Caco-2 (cell line): ENCODE measurements around the gene TFDP2. TPM values are rescaled to one million over a fixed set of nuclear protein-coding genes. Genes with fewer than 3 reads are reported as not detected.

ENCODE experiments used
- BruUV-seq: library from RNA; stranded (reverse); fragments of 400-500 nt; replicated peaks from 2 replicates; lab custom pipeline; 2021; lab: Mats Ljungman, UMichigan
- CTCF ChIA-PET: fragments of 300-600 bp; sonication (Branson Sonifier 250); formaldehyde crosslinking; loops from one replicate; lab custom pipeline; 2022; ENCODE audit warnings: antibody characterized with exemption; lab: Charles Lee
- POLR2A ChIA-PET: fragments of 300-600 bp; sonication (Branson Sonifier 250); formaldehyde crosslinking; loops from one replicate; lab custom pipeline; 2022; ENCODE audit warnings: antibody characterized with exemption; lab: Charles Lee
- DNase-seq, 2 experiments: peaks; one replicate each; pipeline versions ENCODE4 v3.0.0 to v3.0.0-alpha.2; 2020 to 2022
- H3K27me3 ChIP-seq: replicated peaks from 2 replicates; pipeline ENCODE4 v1.6.0; 2011; ENCODE audit warnings: low read length; ENCODE audit not compliant: control insufficient read depth, insufficient read depth
- H3K36me3 ChIP-seq: 2 replicates; pipeline ENCODE4 v1.5.1; 2011; ENCODE audit warnings: low read length; ENCODE audit not compliant: control insufficient read depth, insufficient read depth
- H3K4me1 ChIP-seq: fragments of 250-450 bp; sonication (Bioruptor Pico); 2 replicates; pipeline ENCODE4 v1.5.1; 2020; ENCODE audit warnings: mild to moderate bottlenecking
- H3K4me3 ChIP-seq: 2 replicates; pipeline ENCODE4 v1.5.1; 2011; ENCODE audit warnings: low read depth, mild to moderate bottlenecking, control low read depth, low read length
- H3K9me3 ChIP-seq: fragments of 250-450 bp; sonication (Bioruptor Pico); 2 replicates; pipeline ENCODE4 v1.5.1; 2020; ENCODE audit warnings: mild to moderate bottlenecking, moderate library complexity
- H3K27ac Mint-ChIP-seq: one replicate; pipeline ENCODE4 v1.8.0; 2022; ENCODE audit warnings: mixed read lengths; ENCODE audit not compliant: unreplicated experiment
- H3K27me3 Mint-ChIP-seq: one replicate; pipeline ENCODE4 v1.8.0; 2022; ENCODE audit warnings: mixed read lengths; ENCODE audit not compliant: insufficient read depth, unreplicated experiment
- H3K36me3 Mint-ChIP-seq: one replicate; pipeline ENCODE4 v1.8.0; 2022; ENCODE audit warnings: mild to moderate bottlenecking, mixed read lengths; ENCODE audit not compliant: insufficient read depth, unreplicated experiment
- H3K4me1 Mint-ChIP-seq: one replicate; pipeline ENCODE4 v1.8.0; 2022; ENCODE audit warnings: low read depth, mixed read lengths; ENCODE audit not compliant: unreplicated experiment
- H3K4me3 Mint-ChIP-seq: one replicate; pipeline ENCODE4 v1.8.0; 2022; ENCODE audit warnings: mild to moderate bottlenecking, moderate library complexity, mixed read lengths; ENCODE audit not compliant: unreplicated experiment
- H3K9me3 Mint-ChIP-seq: one replicate; pipeline ENCODE4 v1.8.0; 2022; ENCODE audit warnings: mixed read lengths; ENCODE audit not compliant: unreplicated experiment
- intact Hi-C: fragments of 100-400 bp; cut with micrococcal nuclease; formaldehyde crosslinking; loops from one replicate; pipeline ENCODE4 v1.10.0; 2022; ENCODE audit not compliant: unreplicated experiment
- total RNA-seq: library from RNA; stranded (reverse); gene quantifications from 2 replicates; pipeline ENCODE4 v1.2.3, GENCODE V29; 2022
- TF ChIP-seq, protein P1 (sequence below), 2 experiments: fragments of 200-600 bp in 1 of 2; IDR thresholded peaks; 1 replicate in 1 of 2; 2 replicates in 1 of 2; pipeline versions ENCODE4 v1.5.1 to v1.8.0; 2011 to 2022; ENCODE audit warnings: antibody characterized with exemption in 1 of 2, control low read depth in 1 of 2, inconsistent platforms in 1 of 2, low read depth in 1 of 2, low read length in 1 of 2, mild to moderate bottlenecking in 1 of 2, moderate library complexity in 1 of 2; ENCODE audit not compliant: insufficient read depth in 1 of 2, severe bottlenecking in 1 of 2, unreplicated experiment in 1 of 2

Gene TFDP2
- total RNA-seq, 1 experiment from 2014 or later: 38.6 TPM

DNA sequence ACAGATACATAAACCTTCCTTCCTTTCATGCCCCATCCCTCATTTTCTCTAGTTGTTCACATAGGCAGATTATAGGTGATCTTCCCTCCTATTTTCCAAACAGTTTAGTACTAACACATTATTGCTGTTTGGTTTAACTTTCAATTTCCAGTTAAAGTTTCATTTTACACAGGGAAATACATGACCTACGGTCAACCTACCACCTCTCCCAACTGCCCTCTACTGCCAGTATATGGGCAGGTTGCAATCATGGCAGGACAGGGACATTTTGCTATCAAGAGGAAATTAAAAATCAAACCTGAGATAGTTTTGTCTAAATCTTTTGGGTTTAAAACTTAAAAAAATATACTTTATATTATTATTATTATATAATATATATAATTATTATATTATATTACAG, 26.1 kb upstream of the TFDP2 start:
- peaks cover 9% of the 10 kb centered on the region; the same call in 1 of the 2 replicates for H3K4me1 ChIP-seq
- no peaks in the 10 kb centered on the region; the same call in 1 of the 2 replicates for H3K36me3 ChIP-seq
- no TSS peak for BruUV-seq
- no peak for DNase-seq
- ChIA-PET CTCF (no interaction called here), POLR2A (no interaction called here)
- no peaks in the 10 kb centered on the region for H3K9me3 ChIP-seq
- TF ChIP-seq, protein P1, sequence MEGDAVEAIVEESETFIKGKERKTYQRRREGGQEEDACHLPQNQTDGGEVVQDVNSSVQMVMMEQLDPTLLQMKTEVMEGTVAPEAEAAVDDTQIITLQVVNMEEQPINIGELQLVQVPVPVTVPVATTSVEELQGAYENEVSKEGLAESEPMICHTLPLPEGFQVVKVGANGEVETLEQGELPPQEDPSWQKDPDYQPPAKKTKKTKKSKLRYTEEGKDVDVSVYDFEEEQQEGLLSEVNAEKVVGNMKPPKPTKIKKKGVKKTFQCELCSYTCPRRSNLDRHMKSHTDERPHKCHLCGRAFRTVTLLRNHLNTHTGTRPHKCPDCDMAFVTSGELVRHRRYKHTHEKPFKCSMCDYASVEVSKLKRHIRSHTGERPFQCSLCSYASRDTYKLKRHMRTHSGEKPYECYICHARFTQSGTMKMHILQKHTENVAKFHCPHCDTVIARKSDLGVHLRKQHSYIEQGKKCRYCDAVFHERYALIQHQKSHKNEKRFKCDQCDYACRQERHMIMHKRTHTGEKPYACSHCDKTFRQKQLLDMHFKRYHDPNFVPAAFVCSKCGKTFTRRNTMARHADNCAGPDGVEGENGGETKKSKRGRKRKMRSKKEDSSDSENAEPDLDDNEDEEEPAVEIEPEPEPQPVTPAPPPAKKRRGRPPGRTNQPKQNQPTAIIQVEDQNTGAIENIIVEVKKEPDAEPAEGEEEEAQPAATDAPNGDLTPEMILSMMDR (IDR thresholded peaks at IDR 0.05; ENCODE audit: insufficient read depth in 1 of 2, low read depth in 1 of 2, low read length in 1 of 2, severe bottlenecking in 1 of 2, unreplicated experiment in 1 of 2): no peak
- Mint-ChIP-seq H3K4me3 (no peak overlapping the region), H3K27ac (no peak overlapping the region), H3K9me3 (no peaks in the 10 kb centered on the region), H3K36me3 (peaks cover 14% of the 10 kb centered on the region), H3K27me3 (no peaks in the 10 kb centered on the region), H3K4me1 (peaks cover 4% of the 10 kb centered on the region)
- H3K27me3 ChIP-seq: no peaks in the 10 kb centered on the region
- intact Hi-C loops: no loop called here
- H3K4me3 ChIP-seq: no peak overlapping the region

DNA sequence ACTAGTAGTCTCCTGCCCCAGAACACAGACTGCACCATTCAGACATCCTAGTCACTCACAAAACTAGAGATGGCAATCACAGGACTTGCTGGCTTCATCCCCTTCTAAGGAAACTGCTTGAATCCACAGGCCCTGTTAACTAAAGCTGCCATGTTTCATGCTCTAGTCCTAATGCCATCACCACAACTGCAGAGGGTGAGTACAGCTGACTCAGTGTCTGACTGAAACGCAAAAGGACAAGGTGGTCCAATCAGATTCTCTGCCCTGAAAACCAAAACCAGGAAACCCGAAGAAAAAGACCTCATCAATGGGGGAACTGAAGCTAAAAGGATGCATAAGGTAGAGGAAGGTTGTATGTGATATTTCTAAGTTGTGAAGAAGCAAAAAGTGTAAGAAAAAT, 25.2 kb upstream of the TFDP2 start:
- CTCF ChIA-PET: no interaction called here
- POLR2A ChIA-PET: no interaction called here
- Mint-ChIP-seq H3K9me3 (no peaks in the 10 kb centered on the region), H3K27ac (no peak overlapping the region), H3K27me3 (no peaks in the 10 kb centered on the region), H3K36me3 (peaks cover 12% of the 10 kb centered on the region), H3K4me1 (no peaks in the 10 kb centered on the region), H3K4me3 (no peak overlapping the region)
- Histone ChIP-seq H3K4me1 (peaks cover 5% of the 10 kb centered on the region; the same call in 1 of the 2 replicates), H3K27me3 (no peaks in the 10 kb centered on the region), H3K4me3 (no peak overlapping the region), H3K36me3 (no peaks in the 10 kb centered on the region; the same call in 1 of the 2 replicates), H3K9me3 (no peaks in the 10 kb centered on the region)
- BruUV-seq: no TSS peak
- intact Hi-C loops: no loop called here
- TF ChIP-seq, protein P1 (IDR thresholded peaks at IDR 0.05; ENCODE audit: insufficient read depth in 1 of 2, low read depth in 1 of 2, low read length in 1 of 2, severe bottlenecking in 1 of 2, unreplicated experiment in 1 of 2): no peak
- no peak for DNase-seq

DNA sequence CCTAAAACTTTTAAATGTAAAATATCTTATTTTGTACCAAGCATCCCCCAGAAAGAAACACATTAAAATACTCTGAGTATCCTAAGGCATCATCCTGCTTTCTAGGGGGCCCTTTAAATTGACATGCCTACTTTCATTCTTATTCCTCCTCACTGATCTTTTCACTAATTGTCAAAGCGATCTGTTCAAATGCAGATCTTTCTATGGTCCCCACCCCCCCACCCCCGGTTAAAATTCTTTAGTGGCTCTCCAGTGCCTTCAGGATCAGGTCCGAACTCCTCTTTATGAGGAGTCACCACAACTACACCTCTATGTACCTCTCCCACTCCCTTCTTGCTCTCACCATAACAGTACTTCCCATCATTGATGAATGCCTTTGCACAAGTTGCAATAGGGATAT, 19.2 kb upstream of the TFDP2 start:
- Mint-ChIP-seq H3K27ac (no peak overlapping the region), H3K4me1 (no peaks in the 10 kb centered on the region), H3K9me3 (no peaks in the 10 kb centered on the region), H3K36me3 (peaks cover 10% of the 10 kb centered on the region), H3K4me3 (no peak overlapping the region), H3K27me3 (no peaks in the 10 kb centered on the region)
- Histone ChIP-seq H3K36me3 (no peaks in the 10 kb centered on the region; the same call in 1 of the 2 replicates), H3K9me3 (no peaks in the 10 kb centered on the region), H3K4me1 (no peaks in the 10 kb centered on the region), H3K27me3 (no peaks in the 10 kb centered on the region), H3K4me3 (no peak overlapping the region)
- DNase-seq: no peak
- ChIA-PET POLR2A (no interaction called here), CTCF (no interaction called here)
- TF ChIP-seq, protein P1 (IDR thresholded peaks at IDR 0.05; ENCODE audit: insufficient read depth in 1 of 2, low read depth in 1 of 2, low read length in 1 of 2, severe bottlenecking in 1 of 2, unreplicated experiment in 1 of 2): no peak
- intact Hi-C loops: no loop called here
- no TSS peak for BruUV-seq
